Vagina (tissue), 2 donors: ENCODE measurements around the gene PIEZO2. TPM values are rescaled to one million over a fixed set of nuclear protein-coding genes. Genes with fewer than 3 reads are reported as not detected.

Experiments
- DNase-seq, 2 donors: peaks; one replicate each; pipeline ENCODE4 v3.0.0-alpha.2; 2017; ENCODE audit errors: extremely low spot score in 2 of 2
- H3K27ac ChIP-seq: fragments of 200-600 bp; sonication (generic); one replicate; pipeline ENCODE4 v1.5.1; 2019
- H3K27me3 ChIP-seq: fragments of 200-600 bp; sonication (generic); one replicate; pipeline ENCODE4 v1.5.1; 2019
- H3K36me3 ChIP-seq, 2 donors: fragments of 200-600 bp; sonication (generic); one replicate each; pipeline ENCODE4 v1.5.1; 2017 to 2019
- H3K4me1 ChIP-seq: fragments of 200-600 bp; sonication (generic); one replicate; pipeline ENCODE4 v1.5.1; 2019
- H3K4me3 ChIP-seq, 2 donors: fragments of 200-600 bp; sonication (generic); 1 replicate in 1 of 2; 2 replicates in 1 of 2; pipeline ENCODE4 v1.5.1; 2016 to 2019
- H3K9me3 ChIP-seq: fragments of 200-600 bp; sonication (generic); one replicate; pipeline ENCODE4 v1.5.1; 2019
- POLR2A ChIP-seq, 2 donors: fragments of 450-650 bp; IDR thresholded peaks; one replicate each; pipeline ENCODE4 v1.6.1; 2017; ENCODE audit warnings: antibody characterized with exemption in 2 of 2, mild to moderate bottlenecking in 2 of 2, moderate library complexity in 2 of 2
- POLR2AphosphoS5 ChIP-seq, 2 donors: sonication (generic); formaldehyde crosslinking; IDR thresholded peaks; one replicate each; pipeline ENCODE4 v1.9.0; 2017; ENCODE audit warnings: antibody characterized with exemption in 2 of 2, mild to moderate bottlenecking in 2 of 2, low read depth in 1 of 2; ENCODE audit not compliant: insufficient read depth in 1 of 2
- intact Hi-C: fragments of 100-400 bp; cut with DNase I; formaldehyde crosslinking; loops from one replicate; pipeline ENCODE4 v1.15.1; 2023
- total RNA-seq: library from RNA; depleted of rRNA; stranded (reverse); fragments of >200 nt; gene quantifications from one replicate; pipeline ENCODE4 v1.2.3, GENCODE V29; 2016
- TF ChIP-seq, protein P1 (sequence below), 3 experiments: fragments of 450-650 bp in 2 of 3; fragments of 200-600 bp in 1 of 3; sonication (generic) in 1 of 3; IDR thresholded peaks; one replicate each; pipeline ENCODE4 v1.5.1; 2017 to 2019; ENCODE audit warnings: antibody characterized with exemption in 3 of 3, mild to moderate bottlenecking in 2 of 3, moderate library complexity in 2 of 3

PIEZO2 gene
- total RNA-seq, 1 donor from 2014 or later = 5.9 TPM

DNA sequence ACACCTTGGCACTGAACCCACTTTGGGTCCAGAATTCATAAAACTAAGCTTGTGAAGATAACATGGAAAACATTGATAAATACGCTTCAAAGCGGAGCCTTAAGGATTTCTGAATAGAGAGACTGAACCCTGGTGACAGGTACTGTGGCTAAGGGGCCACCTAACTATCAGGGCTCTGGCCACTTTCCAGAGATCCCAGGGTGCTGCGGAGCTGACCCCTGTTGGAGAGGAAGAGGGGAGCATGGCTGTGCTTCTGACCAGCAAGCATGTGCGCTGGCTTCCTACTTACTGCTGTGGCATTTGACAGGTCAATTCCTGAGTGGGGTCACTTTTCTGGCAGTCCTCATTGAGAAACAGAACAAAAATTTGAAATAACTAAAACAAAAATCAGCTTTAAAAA lies 395.2 kb downstream of the PIEZO2 start:
- TF ChIP-seq POLR2A (IDR thresholded peaks at IDR 0.05) (no peak), POLR2AphosphoS5 (IDR thresholded peaks at IDR 0.05; ENCODE audit: insufficient read depth in 1 of 2, low read depth in 1 of 2) (no peak)
- TF ChIP-seq, protein P1, sequence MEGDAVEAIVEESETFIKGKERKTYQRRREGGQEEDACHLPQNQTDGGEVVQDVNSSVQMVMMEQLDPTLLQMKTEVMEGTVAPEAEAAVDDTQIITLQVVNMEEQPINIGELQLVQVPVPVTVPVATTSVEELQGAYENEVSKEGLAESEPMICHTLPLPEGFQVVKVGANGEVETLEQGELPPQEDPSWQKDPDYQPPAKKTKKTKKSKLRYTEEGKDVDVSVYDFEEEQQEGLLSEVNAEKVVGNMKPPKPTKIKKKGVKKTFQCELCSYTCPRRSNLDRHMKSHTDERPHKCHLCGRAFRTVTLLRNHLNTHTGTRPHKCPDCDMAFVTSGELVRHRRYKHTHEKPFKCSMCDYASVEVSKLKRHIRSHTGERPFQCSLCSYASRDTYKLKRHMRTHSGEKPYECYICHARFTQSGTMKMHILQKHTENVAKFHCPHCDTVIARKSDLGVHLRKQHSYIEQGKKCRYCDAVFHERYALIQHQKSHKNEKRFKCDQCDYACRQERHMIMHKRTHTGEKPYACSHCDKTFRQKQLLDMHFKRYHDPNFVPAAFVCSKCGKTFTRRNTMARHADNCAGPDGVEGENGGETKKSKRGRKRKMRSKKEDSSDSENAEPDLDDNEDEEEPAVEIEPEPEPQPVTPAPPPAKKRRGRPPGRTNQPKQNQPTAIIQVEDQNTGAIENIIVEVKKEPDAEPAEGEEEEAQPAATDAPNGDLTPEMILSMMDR (IDR thresholded peaks at IDR 0.05) = no peak
- no peak for DNase-seq
- H3K9me3 ChIP-seq = no peaks in the 10 kb centered on the region
- no peaks in the 10 kb centered on the region for H3K4me1 ChIP-seq
- H3K36me3 ChIP-seq = no peaks in the 10 kb centered on the region
- no peak overlapping the region for H3K27ac ChIP-seq
- intact Hi-C loops = no loop called here
- no peak overlapping the region for H3K4me3 ChIP-seq
- H3K27me3 ChIP-seq = no peaks in the 10 kb centered on the region

DNA sequence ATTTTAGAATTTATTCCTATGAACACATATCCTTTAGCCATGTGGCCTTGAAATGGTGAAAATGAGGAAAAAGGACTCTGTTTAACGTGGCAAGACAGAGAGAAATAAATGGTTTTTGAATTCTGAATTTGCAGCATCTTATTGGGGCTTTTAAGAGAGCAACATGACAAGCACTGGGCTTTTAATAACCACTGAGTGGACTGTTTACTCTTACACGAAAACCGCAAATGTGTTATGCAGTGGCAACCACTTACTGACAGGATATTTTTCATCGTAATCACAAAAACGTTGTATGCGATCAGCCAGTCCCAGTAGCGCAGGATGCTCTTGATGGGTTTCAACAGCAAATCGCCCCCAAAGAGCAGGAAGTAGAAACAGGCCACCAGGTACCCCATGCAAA lies 397.0 kb downstream of the PIEZO2 start:
- no peaks in the 10 kb centered on the region for H3K27me3 ChIP-seq
- H3K4me3 ChIP-seq = no peak overlapping the region
- H3K4me1 ChIP-seq = no peaks in the 10 kb centered on the region
- H3K9me3 ChIP-seq = no peaks in the 10 kb centered on the region
- no peak for DNase-seq
- no peak overlapping the region for H3K27ac ChIP-seq
- H3K36me3 ChIP-seq = no peaks in the 10 kb centered on the region
- TF ChIP-seq, protein P1 (IDR thresholded peaks at IDR 0.05) = no peak
- TF ChIP-seq POLR2A (IDR thresholded peaks at IDR 0.05) = no peak
- no peak for TF ChIP-seq POLR2AphosphoS5 (IDR thresholded peaks at IDR 0.05; ENCODE audit: insufficient read depth in 1 of 2, low read depth in 1 of 2)
- intact Hi-C loops = no loop called here

DNA sequence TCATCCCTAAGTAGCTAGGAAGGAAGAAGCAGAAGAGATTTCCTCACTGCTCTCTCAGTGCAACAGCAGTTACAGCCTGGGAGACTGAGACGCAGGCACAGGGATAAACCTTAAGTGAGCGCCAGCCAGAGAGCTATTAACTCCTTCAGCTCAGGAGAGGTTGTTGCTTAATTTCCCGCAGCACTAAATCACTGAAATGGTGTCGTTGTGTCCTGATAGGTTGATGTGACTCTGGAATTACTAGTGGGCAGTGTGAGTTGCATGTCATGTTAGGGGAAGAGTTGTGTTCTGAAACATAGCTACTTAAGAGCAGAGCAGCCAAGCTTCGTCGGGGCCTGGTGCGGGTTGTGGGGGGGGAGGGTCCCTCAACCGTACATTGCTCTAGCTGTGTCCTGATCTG lies 397.7 kb downstream of the PIEZO2 start:
- TF ChIP-seq, protein P1 (IDR thresholded peaks at IDR 0.05) = no peak
- TF ChIP-seq POLR2A (IDR thresholded peaks at IDR 0.05) (no peak), POLR2AphosphoS5 (IDR thresholded peaks at IDR 0.05; ENCODE audit: insufficient read depth in 1 of 2, low read depth in 1 of 2) (no peak)
- Histone ChIP-seq H3K36me3 (no peaks in the 10 kb centered on the region), H3K4me3 (no peak overlapping the region), H3K4me1 (no peaks in the 10 kb centered on the region), H3K27ac (no peak overlapping the region), H3K27me3 (no peaks in the 10 kb centered on the region), H3K9me3 (no peaks in the 10 kb centered on the region)
- intact Hi-C loops = no loop called here
- no peak for DNase-seq

DNA sequence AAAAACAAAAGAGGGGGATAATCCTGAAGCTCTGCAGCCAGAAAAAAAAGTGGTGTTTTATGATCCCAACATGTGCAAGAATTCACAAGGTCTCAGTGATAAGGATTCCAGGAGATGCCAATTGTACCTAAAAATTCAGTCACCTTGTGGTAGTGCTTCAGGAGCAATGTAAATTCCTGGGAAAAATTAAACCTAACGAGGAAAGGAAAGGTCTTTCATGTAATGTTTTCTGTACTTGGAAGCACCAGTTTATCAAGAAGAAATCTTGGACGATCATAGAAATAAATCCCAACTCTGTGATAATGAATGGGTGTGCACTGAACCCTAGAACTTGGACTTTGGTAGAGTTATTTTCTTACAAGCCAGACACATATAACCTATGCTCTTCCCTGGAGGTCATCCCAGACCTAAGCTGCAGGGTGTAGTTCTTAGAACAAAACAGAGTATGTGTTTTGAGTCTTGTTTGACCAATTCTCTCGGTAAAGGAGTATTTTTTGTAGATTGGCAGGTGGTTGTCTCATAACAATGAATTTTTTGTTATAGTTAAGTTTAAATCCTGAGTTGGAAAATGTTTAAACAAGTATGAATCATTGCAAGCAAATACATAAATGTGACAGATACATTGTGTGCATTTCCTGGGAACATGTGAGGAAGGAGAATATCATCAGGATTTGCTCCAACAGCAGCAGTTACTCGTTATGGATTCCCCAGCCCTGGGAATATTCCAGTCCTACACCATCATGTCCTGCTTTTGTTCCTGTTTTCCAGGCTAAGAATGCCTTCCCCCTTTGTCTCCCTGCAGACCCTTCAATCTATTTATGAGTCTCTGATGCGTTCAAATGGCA lies 399.0 kb downstream of the PIEZO2 start:
- H3K27me3 ChIP-seq = no peaks in the 10 kb centered on the region
- intact Hi-C loops = no loop called here
- no peak overlapping the region for H3K4me3 ChIP-seq
- no peaks in the 10 kb centered on the region for H3K36me3 ChIP-seq
- no peaks in the 10 kb centered on the region for H3K9me3 ChIP-seq
- TF ChIP-seq POLR2A (IDR thresholded peaks at IDR 0.05) (no peak), POLR2AphosphoS5 (IDR thresholded peaks at IDR 0.05; ENCODE audit: insufficient read depth in 1 of 2, low read depth in 1 of 2) (no peak)
- TF ChIP-seq, protein P1 (IDR thresholded peaks at IDR 0.05) = no peak
- H3K27ac ChIP-seq = no peak overlapping the region
- DNase-seq = no peak
- no peaks in the 10 kb centered on the region for H3K4me1 ChIP-seq

DNA sequence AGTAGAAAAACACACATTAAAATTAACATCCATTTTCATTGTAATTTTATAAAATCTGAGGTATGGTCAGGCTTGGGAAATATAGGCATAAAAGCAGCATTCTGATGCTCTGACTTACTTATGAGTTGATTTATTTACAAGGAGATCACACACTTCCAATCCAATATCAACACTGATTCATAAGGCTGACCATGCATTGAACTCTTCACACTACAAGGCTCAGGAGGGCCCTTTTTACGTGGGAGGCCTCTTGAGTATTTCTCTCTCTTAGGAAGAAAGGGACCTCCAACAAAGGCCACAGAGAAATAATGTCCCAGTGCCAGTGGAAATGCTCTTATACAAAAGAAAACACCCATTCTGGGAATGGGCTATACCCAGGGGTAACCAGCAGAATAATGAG lies 400.7 kb downstream of the PIEZO2 start:
- intact Hi-C loops = no loop called here
- DNase-seq = no peak
- no peaks in the 10 kb centered on the region for H3K36me3 ChIP-seq
- TF ChIP-seq POLR2A (IDR thresholded peaks at IDR 0.05) = no peak
- TF ChIP-seq, protein P1 (IDR thresholded peaks at IDR 0.05) = no peak
- TF ChIP-seq POLR2AphosphoS5 (IDR thresholded peaks at IDR 0.05; ENCODE audit: insufficient read depth in 1 of 2, low read depth in 1 of 2) = no peak
- H3K27me3 ChIP-seq = no peaks in the 10 kb centered on the region
- no peaks in the 10 kb centered on the region for H3K9me3 ChIP-seq
- no peaks in the 10 kb centered on the region for H3K4me1 ChIP-seq
- no peak overlapping the region for H3K27ac ChIP-seq
- no peak overlapping the region for H3K4me3 ChIP-seq
